Stomach (tissue), 9 donors: ENCODE results near the gene C20orf173. TPM values are rescaled to one million over a fixed set of nuclear protein-coding genes. Genes with fewer than 3 reads are reported as not detected.

Experiments used
- DNase-seq, 2 donors: peaks; one replicate each; pipeline versions ENCODE4 v3.0.0 to v3.0.0-alpha.2; 2013 to 2019
- H3K27ac ChIP-seq, 5 donors: fragments of 200-600 bp in 4 of 5; sonication (generic) in 4 of 5; one replicate each; pipeline ENCODE4 v1.5.1; 2013 to 2019; ENCODE audit warnings: mild to moderate bottlenecking in 1 of 5, moderate library complexity in 1 of 5
- H3K27me3 ChIP-seq, 3 donors: fragments of 200-600 bp; sonication (generic); one replicate each; pipeline ENCODE4 v1.5.1; 2017 to 2019; ENCODE audit warnings: mixed run types in 1 of 3
- H3K36me3 ChIP-seq, 4 donors: fragments of 200-600 bp; sonication (generic); 1 replicate in 3 of 4; 2 replicates in 1 of 4; pipeline ENCODE4 v1.5.1; 2016 to 2019
- H3K4me1 ChIP-seq, 4 donors: fragments of 200-600 bp; sonication (generic); one replicate each; pipeline ENCODE4 v1.5.1; 2016 to 2019
- H3K4me3 ChIP-seq, 4 donors: fragments of 200-600 bp; sonication (generic) in 3 of 4; one replicate each; pipeline ENCODE4 v1.5.1; 2016 to 2019; ENCODE audit warnings: mild to moderate bottlenecking in 1 of 4
- H3K9me3 ChIP-seq, 4 donors: fragments of 200-600 bp; sonication (generic); one replicate each; pipeline ENCODE4 v1.5.1; 2016 to 2019
- EP300 ChIP-seq: sonication (generic); formaldehyde crosslinking; IDR thresholded peaks from one replicate; pipeline ENCODE4 v1.6.1; 2017; ENCODE audit warnings: antibody characterized with exemption
- POLR2A ChIP-seq, 4 donors: fragments of 450-650 bp; IDR thresholded peaks; one replicate each; pipeline ENCODE4 v1.6.1; 2016; ENCODE audit warnings: antibody characterized with exemption in 4 of 4, control low read depth in 2 of 4, mild to moderate bottlenecking in 1 of 4, moderate library complexity in 1 of 4
- POLR2AphosphoS5 ChIP-seq, 3 donors: sonication (generic); formaldehyde crosslinking; IDR thresholded peaks; one replicate each; pipeline ENCODE4 v1.6.1; 2016; ENCODE audit warnings: antibody characterized with exemption in 3 of 3
- WGBS, 5 donors: extraction: QIAGEN DNeasy Blood & Tissue Kit in 3 of 5; methylation state at CpG; one replicate each; pipeline versions ENCODE4 v1.1.5 to v1.1.7; 2013 to 2018; 5-methylcytosine and 5-hydroxymethylcytosine counted together
- intact Hi-C: fragments of 100-400 bp; cut with DNase I; formaldehyde crosslinking; loops from one replicate; pipeline ENCODE4 v1.15.1; 2023; ENCODE audit warnings: low total_unique reads
- polyA plus RNA-seq, 3 donors: library from polyadenylated mRNA; stranded (reverse); fragments of 200-250 nt; gene quantifications; one replicate each; pipeline ENCODE4 v1.2.3, GENCODE V29; 2013
- total RNA-seq, 5 donors: library from RNA; depleted of rRNA; stranded (reverse); fragments of >200 nt; gene quantifications; one replicate each; pipeline versions ENCODE4 v1.1.0 to v1.2.3, GENCODE V29; 2014 to 2016
- TF ChIP-seq, protein P1 (sequence below), 7 experiments: fragments of 450-650 bp in 4 of 7; fragments of 200-600 bp in 3 of 7; sonication (generic) in 3 of 7; IDR thresholded peaks; one replicate each; pipeline ENCODE4 v1.5.1; 2016 to 2019; ENCODE audit warnings: antibody characterized with exemption in 7 of 7, control low read depth in 2 of 7, mild to moderate bottlenecking in 1 of 7
- donor health status: healthy with polysubstance abuse.
- donor health status: Bipolar disorder and iron deficiency.
- donor health status: healthy.

Gene C20orf173
- total and polyA plus RNA-seq, 8 donors: not detected

DNA sequence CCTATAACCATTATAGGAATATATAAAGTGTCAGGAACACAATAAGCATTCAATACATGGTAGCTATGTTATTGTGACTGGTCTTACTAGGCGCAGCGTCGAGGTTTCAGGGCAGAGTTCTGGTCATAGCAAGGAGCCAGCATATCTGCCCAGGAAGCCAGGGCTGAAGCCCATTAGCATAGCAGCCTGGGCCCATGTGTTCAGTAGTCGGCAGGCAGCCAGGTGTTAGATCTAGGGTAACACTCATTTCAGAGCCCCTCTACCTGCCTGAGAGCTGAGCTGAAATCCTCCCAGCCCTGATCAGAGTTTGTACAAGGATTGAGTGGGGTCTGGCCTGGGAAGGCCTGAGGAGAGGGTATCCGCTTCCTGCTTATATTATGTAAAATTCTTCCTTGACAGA, 32.1 kb downstream of the C20orf173 start:
- no peak for TF ChIP-seq EP300
- TF ChIP-seq, protein P1, sequence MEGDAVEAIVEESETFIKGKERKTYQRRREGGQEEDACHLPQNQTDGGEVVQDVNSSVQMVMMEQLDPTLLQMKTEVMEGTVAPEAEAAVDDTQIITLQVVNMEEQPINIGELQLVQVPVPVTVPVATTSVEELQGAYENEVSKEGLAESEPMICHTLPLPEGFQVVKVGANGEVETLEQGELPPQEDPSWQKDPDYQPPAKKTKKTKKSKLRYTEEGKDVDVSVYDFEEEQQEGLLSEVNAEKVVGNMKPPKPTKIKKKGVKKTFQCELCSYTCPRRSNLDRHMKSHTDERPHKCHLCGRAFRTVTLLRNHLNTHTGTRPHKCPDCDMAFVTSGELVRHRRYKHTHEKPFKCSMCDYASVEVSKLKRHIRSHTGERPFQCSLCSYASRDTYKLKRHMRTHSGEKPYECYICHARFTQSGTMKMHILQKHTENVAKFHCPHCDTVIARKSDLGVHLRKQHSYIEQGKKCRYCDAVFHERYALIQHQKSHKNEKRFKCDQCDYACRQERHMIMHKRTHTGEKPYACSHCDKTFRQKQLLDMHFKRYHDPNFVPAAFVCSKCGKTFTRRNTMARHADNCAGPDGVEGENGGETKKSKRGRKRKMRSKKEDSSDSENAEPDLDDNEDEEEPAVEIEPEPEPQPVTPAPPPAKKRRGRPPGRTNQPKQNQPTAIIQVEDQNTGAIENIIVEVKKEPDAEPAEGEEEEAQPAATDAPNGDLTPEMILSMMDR (IDR thresholded peaks at IDR 0.05): no peak
- TF ChIP-seq POLR2A (IDR thresholded peaks at IDR 0.05): no peak
- TF ChIP-seq POLR2AphosphoS5 (IDR thresholded peaks at IDR 0.05): no peak
- no peak for DNase-seq
- no peaks in the 10 kb centered on the region for H3K27me3 ChIP-seq
- H3K4me1 ChIP-seq: peaks cover 0 to 7% (median 0%) of the 10 kb centered on the region in 4 donors
- H3K27ac ChIP-seq: peak overlapping the region in 4 of 5 donors; percentile 11 to 35 (median 29)
- H3K36me3 ChIP-seq: peaks cover 82 to 100% (median 100%) of the 10 kb centered on the region in 4 donors
- H3K9me3 ChIP-seq: no peaks in the 10 kb centered on the region
- no peak overlapping the region for H3K4me3 ChIP-seq
- 82 to 93% (median 86%) methylated on average over 5 of the region's 5 CpGs for WGBS, 5 donors
- intact Hi-C loops: no loop called here

DNA sequence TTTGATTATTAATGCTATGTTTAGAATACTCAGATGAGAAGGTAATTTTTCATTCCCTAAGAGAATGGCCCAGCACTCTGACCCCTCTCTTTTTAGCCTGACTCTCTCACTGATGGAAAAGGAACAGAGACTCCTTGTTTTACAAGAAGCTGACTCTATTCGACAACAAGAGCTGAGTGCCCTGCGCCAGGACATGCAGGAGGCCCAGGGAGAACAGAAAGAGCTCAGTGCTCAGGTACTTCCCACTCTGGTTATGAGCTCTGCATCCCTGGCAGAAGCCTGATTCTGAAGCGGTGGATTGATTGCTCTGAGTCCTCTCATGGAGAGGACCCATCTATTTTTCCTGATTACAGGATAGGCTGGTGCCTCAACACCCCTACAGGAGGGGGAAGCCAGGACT, 33.0 kb downstream of the C20orf173 start:
- Histone ChIP-seq H3K9me3 (no peaks in the 10 kb centered on the region), H3K27ac (no peak overlapping the region), H3K4me3 (no peak overlapping the region), H3K4me1 (peaks cover 0 to 7% (median 0%) of the 10 kb centered on the region in 4 donors), H3K27me3 (no peaks in the 10 kb centered on the region), H3K36me3 (peaks cover 85 to 100% (median 100%) of the 10 kb centered on the region in 4 donors)
- TF ChIP-seq, protein P1 (IDR thresholded peaks at IDR 0.05): no peak
- TF ChIP-seq EP300: no peak
- TF ChIP-seq POLR2AphosphoS5 (IDR thresholded peaks at IDR 0.05): no peak
- TF ChIP-seq POLR2A (IDR thresholded peaks at IDR 0.05): no peak
- WGBS, 5 donors: 92 to 96% (median 94%) methylated on average over 3 of the region's 3 CpGs
- intact Hi-C loops: no loop called here
- no peak for DNase-seq

DNA sequence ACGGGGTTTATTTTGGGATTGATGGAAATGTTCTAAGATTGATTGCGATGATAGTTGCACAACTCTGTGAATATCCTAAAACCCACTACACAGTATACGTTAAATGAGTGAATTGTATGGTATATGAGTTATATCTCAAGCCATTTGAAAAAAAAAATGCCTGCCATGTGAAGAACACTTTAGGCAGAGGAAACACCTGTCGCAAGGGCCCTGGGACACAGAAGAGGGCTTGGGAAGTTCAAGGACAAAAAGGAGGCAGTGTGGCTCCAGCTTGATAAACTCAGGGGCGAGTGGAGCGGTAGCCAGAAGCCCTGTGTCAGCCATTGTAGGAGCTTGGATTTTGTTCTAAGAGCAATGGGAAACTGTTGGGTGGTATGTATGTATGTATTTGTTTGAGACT, 37.1 kb downstream of the C20orf173 start:
- Histone ChIP-seq H3K27me3 (no peaks in the 10 kb centered on the region), H3K36me3 (peaks cover 60 to 99% (median 93%) of the 10 kb centered on the region in 4 donors), H3K9me3 (no peaks in the 10 kb centered on the region), H3K4me1 (peaks cover 0 to 16% (median 0%) of the 10 kb centered on the region in 4 donors), H3K4me3 (no peak overlapping the region), H3K27ac (no peak overlapping the region)
- WGBS, 5 donors: 94 to 98% (median 96%) methylated on average over 6 of the region's 6 CpGs
- no peak for DNase-seq
- TF ChIP-seq EP300: no peak
- TF ChIP-seq POLR2A (IDR thresholded peaks at IDR 0.05): no peak
- TF ChIP-seq POLR2AphosphoS5 (IDR thresholded peaks at IDR 0.05): no peak
- TF ChIP-seq, protein P1 (IDR thresholded peaks at IDR 0.05): no peak
- intact Hi-C loops: no loop called here

DNA sequence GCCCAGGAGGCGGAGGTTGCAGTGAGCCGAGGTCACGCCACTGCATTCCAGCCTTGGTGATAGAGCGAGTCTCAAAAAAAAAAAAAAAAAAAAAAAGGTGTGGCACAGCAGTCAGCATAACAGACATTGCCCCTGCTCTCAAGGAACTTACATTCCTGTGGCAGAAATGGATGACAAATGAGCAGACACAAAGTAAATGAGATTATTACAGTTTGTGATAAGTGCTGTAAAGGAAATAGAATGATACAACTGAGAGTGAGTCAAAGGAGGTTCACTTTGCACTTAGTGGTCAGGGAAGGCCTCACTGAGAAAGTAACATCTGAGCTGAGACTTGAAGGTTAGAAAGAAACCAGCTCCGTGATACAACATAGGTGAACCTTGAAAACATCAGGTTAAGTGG, 37.6 kb downstream of the C20orf173 start:
- H3K4me1 ChIP-seq: peaks cover 0 to 12% (median 0%) of the 10 kb centered on the region in 4 donors
- DNase-seq: no peak

More for the DNA sequence above, 37.6 kb downstream of the C20orf173 start:
- intact Hi-C loops: no loop called here
- Histone ChIP-seq H3K27me3 (no peaks in the 10 kb centered on the region), H3K4me3 (peak overlapping the region in 2 of 4 donors; percentile 34 to 40), H3K36me3 (peaks cover 55 to 99% (median 93%) of the 10 kb centered on the region in 4 donors), H3K9me3 (no peaks in the 10 kb centered on the region), H3K27ac (no peak overlapping the region)
- TF ChIP-seq, protein P1 (IDR thresholded peaks at IDR 0.05): no peak
- no peak for TF ChIP-seq POLR2A (IDR thresholded peaks at IDR 0.05)
- TF ChIP-seq EP300: no peak
- no peak for TF ChIP-seq POLR2AphosphoS5 (IDR thresholded peaks at IDR 0.05)
- WGBS, 5 donors: 91 to 98% (median 94%) methylated on average over 5 of the region's 5 CpGs
